Mucosa of descending colon (tissue), 3 donors: ENCODE data around the gene KAZN. TPM values are rescaled to one million over a fixed set of nuclear protein-coding genes. Genes with fewer than 3 reads are reported as not detected.

Source experiments
- ATAC-seq: fragments of 200-7000 bp; cut with Tn5 transposase; one replicate; pipeline ENCODE4 v1.9.1; 2020; ENCODE audit warnings: mild to moderate bottlenecking, moderate library complexity
- DNase-seq, 3 donors: peaks; one replicate each; pipeline ENCODE4 v3.0.0-alpha.2; 2020
- H3K36me3 ChIP-seq: fragments of 200-600 bp; one replicate; pipeline ENCODE4 v1.8.0; 2021; ENCODE audit warnings: low read depth, mild to moderate bottlenecking
- H3K4me1 ChIP-seq: fragments of 200-600 bp; one replicate; pipeline ENCODE4 v1.8.0; 2021; ENCODE audit warnings: low read depth, mild to moderate bottlenecking
- H3K4me3 ChIP-seq: fragments of 200-600 bp; one replicate; pipeline ENCODE4 v1.8.0; 2021; ENCODE audit warnings: mild to moderate bottlenecking
- H3K9me3 ChIP-seq: fragments of 200-600 bp; one replicate; pipeline ENCODE4 v1.8.0; 2021; ENCODE audit warnings: mild to moderate bottlenecking
- CTCF ChIP-seq: fragments of 200-600 bp; IDR thresholded peaks from one replicate; pipeline ENCODE4 v1.8.0; 2022; ENCODE audit warnings: antibody characterized with exemption, mild to moderate bottlenecking
- intact Hi-C, 2 donors: fragments of 100-400 bp; cut with DNase I in 1 of 2; cut with micrococcal nuclease in 1 of 2; formaldehyde crosslinking; loops; one replicate each; pipeline versions ENCODE4 v1.11.0 to v1.11.1; 2022; cut with DNase I, micrococcal nuclease
- total RNA-seq, 3 donors: library from RNA; stranded (reverse); fragmentation: NEBNext Ultra II Directional in 2 of 3; extraction: Animal tissue kit (Norgen Biotek cat#: 25700) in 2 of 3; gene quantifications; one replicate each; pipeline versions ENCODE4 v1.2.1 to v1.2.4, GENCODE V29; 2021 to 2023
- donor health status: DM: no; HTN: no; CAD: no; lungs with moderate emphysema.
- donor health status: DM: no; HTN: no; CAD: no.
- donor health status: DM: no; HTN: yes; CAD: no.

The KAZN gene
- total RNA-seq, 3 donors from 2014 or later = 9.7 to 21.9 (median 15.8) TPM

GRCh38 chr1:14806772-14807171, 208.3 kb downstream of the KAZN start:
- Histone ChIP-seq H3K36me3 (no peaks in the 10 kb centered on the region), H3K9me3 (peaks cover 18% of the 10 kb centered on the region), H3K4me1 (no peaks in the 10 kb centered on the region), H3K4me3 (no peak overlapping the region)
- intact Hi-C loops = no loop called here
- DNase-seq = no peak
- ATAC-seq = no peak
- TF ChIP-seq CTCF = no peak

GRCh38 chr1:14808768-14809167, 210.3 kb downstream of the KAZN start:
- intact Hi-C loops = no loop called here
- Histone ChIP-seq H3K4me1 (no peaks in the 10 kb centered on the region), H3K9me3 (peaks cover 18% of the 10 kb centered on the region), H3K36me3 (no peaks in the 10 kb centered on the region), H3K4me3 (no peak overlapping the region)
- ATAC-seq (no peak), DNase-seq (no peak)
- TF ChIP-seq CTCF = no peak

- H3K36me3 ChIP-seq = no peaks in the 10 kb centered on the region
- no peak for TF ChIP-seq CTCF
- no peak for ATAC-seq
- no peak overlapping the region for H3K4me3 ChIP-seq
- intact Hi-C loops = no loop called here
- H3K9me3 ChIP-seq = peaks cover 18% of the 10 kb centered on the region
- no peak for DNase-seq
- no peaks in the 10 kb centered on the region for H3K4me1 ChIP-seq
Observed at GRCh38 chr1:14809191-14809981, 210.9 kb downstream of the KAZN start.

- intact Hi-C loops = no loop called here
- DNase-seq (no peak), ATAC-seq (no peak)
- Histone ChIP-seq H3K4me3 (no peak overlapping the region), H3K4me1 (no peaks in the 10 kb centered on the region), H3K36me3 (no peaks in the 10 kb centered on the region), H3K9me3 (peaks cover 17% of the 10 kb centered on the region)
- no peak for TF ChIP-seq CTCF
Observed at GRCh38 chr1:14810595-14811361, 212.3 kb downstream of the KAZN start.

GRCh38 chr1:14811573-14811972, 213.1 kb downstream of the KAZN start:
- intact Hi-C loops = no loop called here
- H3K4me1 ChIP-seq = no peaks in the 10 kb centered on the region
- ATAC-seq (no peak), DNase-seq (no peak)
- peaks cover 10% of the 10 kb centered on the region for H3K9me3 ChIP-seq
- no peak overlapping the region for H3K4me3 ChIP-seq
- no peak for TF ChIP-seq CTCF
- H3K36me3 ChIP-seq = no peaks in the 10 kb centered on the region
